ENCODE measurements around the gene UGT3A2.

The UGT3A2 gene

GRCh38 chr5:36066540-36067210 is at the start of gene UGT3A2:
UGT3A2 (minus strand) TSS chr5:36066882; CDS start chr5:36066789, 93 bp downstream.
- no peak for DNase-seq (ENCODE audit: low read depth in 2 of 2)

- DNase-seq (ENCODE audit: low read depth in 2 of 2) = no peak
These were observed 44.6 kb upstream of the UGT3A2 start for GRCh38 chr5:36111238-36111637.

GRCh38 chr5:36108758-36109460 is 42.2 kb upstream of the UGT3A2 start:
- no peak for DNase-seq (ENCODE audit: low read depth in 2 of 2)

- no peak for DNase-seq (ENCODE audit: low read depth in 2 of 2)
These were observed 39.1 kb upstream of the UGT3A2 start for GRCh38 chr5:36105819-36106218.

- no peak for DNase-seq (ENCODE audit: low read depth in 2 of 2)
These were observed 33.1 kb upstream of the UGT3A2 start for GRCh38 chr5:36099748-36100147.

GRCh38 chr5:36096486-36096885 is 29.8 kb upstream of the UGT3A2 start:
- DNase-seq (ENCODE audit: low read depth in 2 of 2) = no peak

GRCh38 chr5:36089989-36090388 is 23.3 kb upstream of the UGT3A2 start:
- DNase-seq (ENCODE audit: low read depth in 2 of 2) = no peak

GRCh38 chr5:36079200-36079781 is 12.6 kb upstream of the UGT3A2 start:
- no peak for DNase-seq (ENCODE audit: low read depth in 2 of 2)

- no peak for DNase-seq (ENCODE audit: low read depth in 2 of 2)
These were observed 11.7 kb upstream of the UGT3A2 start for GRCh38 chr5:36078430-36078829.

GRCh38 chr5:36073595-36074216 is 7.0 kb upstream of the UGT3A2 start:
- DNase-seq (ENCODE audit: low read depth in 2 of 2) = no peak

- no peak for DNase-seq (ENCODE audit: low read depth in 2 of 2)
These were observed 4.2 kb upstream of the UGT3A2 start for GRCh38 chr5:36070687-36071571.

GRCh38 chr5:36068751-36069281 is 2.1 kb upstream of the UGT3A2 start:
- no peak for DNase-seq (ENCODE audit: low read depth in 2 of 2)

- no peak for DNase-seq (ENCODE audit: low read depth in 2 of 2)
These were observed 612 bp downstream of the UGT3A2 start for GRCh38 chr5:36066001-36066539.

GRCh38 chr5:36060420-36060887 is 6.2 kb downstream of the UGT3A2 start:
- DNase-seq (ENCODE audit: low read depth in 2 of 2) = no peak

- no peak for DNase-seq (ENCODE audit: low read depth in 2 of 2)
These were observed 6.9 kb downstream of the UGT3A2 start for GRCh38 chr5:36059571-36060419.

GRCh38 chr5:36058776-36059175 is 7.9 kb downstream of the UGT3A2 start:
- DNase-seq (ENCODE audit: low read depth in 2 of 2) = no peak

- DNase-seq (ENCODE audit: low read depth in 2 of 2) = no peak
These were observed 9.3 kb downstream of the UGT3A2 start for GRCh38 chr5:36057386-36057785.

- no peak for DNase-seq (ENCODE audit: low read depth in 2 of 2)
These were observed 10.3 kb downstream of the UGT3A2 start for GRCh38 chr5:36056422-36056821.

GRCh38 chr5:36055984-36056383 is 10.7 kb downstream of the UGT3A2 start:
- DNase-seq (ENCODE audit: low read depth in 2 of 2) = no peak

- DNase-seq (ENCODE audit: low read depth in 2 of 2) = no peak
These were observed 12.0 kb downstream of the UGT3A2 start for GRCh38 chr5:36054647-36055046.
